MM.1S (cell line): ENCODE data around the gene OR6B2.

Experiments
- DNase-seq: peaks from one replicate; pipeline ENCODE4 v3.0.0-alpha.2; 2015
- H2AFZ ChIP-seq: fragments of 300-600 bp; sonication (generic); 2 replicates; pipeline ENCODE4 v1.6.0; 2016; ENCODE audit warnings: antibody characterized with exemption, low read length
- H3F3A ChIP-seq: fragments of 300-600 bp; sonication (generic); 2 replicates; pipeline ENCODE4 v1.6.1; 2016; ENCODE audit warnings: mild to moderate bottlenecking, antibody characterized with exemption, low read length, moderate library complexity, mixed read lengths; ENCODE audit not compliant: insufficient read depth
- H3K27ac ChIP-seq: fragments of 300-600 bp; sonication (generic); 2 replicates; pipeline ENCODE4 v1.5.1; 2016; ENCODE audit warnings: mild to moderate bottlenecking, low read length
- H3K27me3 ChIP-seq: fragments of 300-600 bp; sonication (generic); replicated peaks from 2 replicates; pipeline ENCODE4 v1.6.0; 2016; ENCODE audit warnings: low read length; ENCODE audit not compliant: insufficient read depth
- H3K36me3 ChIP-seq: fragments of 300-600 bp; sonication (generic); replicated peaks from 2 replicates; pipeline ENCODE4 v1.6.1; 2016; ENCODE audit warnings: mild to moderate bottlenecking, low read length, mixed read lengths; ENCODE audit not compliant: insufficient read depth
- H3K4me1 ChIP-seq: fragments of 300-600 bp; sonication (generic); 2 replicates; pipeline ENCODE4 v1.6.1; 2016; ENCODE audit warnings: low read length, mixed read lengths
- H3K4me2 ChIP-seq: fragments of 300-600 bp; sonication (generic); 2 replicates; pipeline ENCODE4 v1.6.0; 2016; ENCODE audit warnings: low read depth, low read length
- H3K4me3 ChIP-seq: fragments of 300-600 bp; sonication (generic); 2 replicates; pipeline ENCODE4 v1.5.1; 2016; ENCODE audit warnings: low read length, mixed read lengths
- H3K79me2 ChIP-seq: fragments of 300-600 bp; sonication (generic); 2 replicates; pipeline ENCODE4 v1.6.1; 2016; ENCODE audit warnings: mixed run types, low read length, mixed read lengths
- H3K9ac ChIP-seq: fragments of 300-600 bp; sonication (generic); 2 replicates; pipeline ENCODE4 v1.6.1; 2016; ENCODE audit warnings: low read length, mixed read lengths
- H3K9me2 ChIP-seq: fragments of 300-600 bp; sonication (generic); replicated peaks from 2 replicates; pipeline ENCODE4 v1.6.1; 2016; ENCODE audit warnings: mild to moderate bottlenecking, low read length, mixed read lengths; ENCODE audit not compliant: insufficient read depth
- H3K9me3 ChIP-seq: fragments of 300-600 bp; sonication (generic); replicated peaks from 2 replicates; pipeline ENCODE4 v1.6.1; 2016; ENCODE audit warnings: mild to moderate bottlenecking, low read length, mixed read lengths; ENCODE audit not compliant: insufficient read depth
- H4K20me1 ChIP-seq: fragments of 300-600 bp; sonication (generic); 2 replicates; pipeline ENCODE4 v1.6.1; 2016; ENCODE audit warnings: mild to moderate bottlenecking, low read length, moderate library complexity, mixed read lengths; ENCODE audit not compliant: insufficient read depth
- CTCF ChIP-seq: fragments of 300-600 bp; sonication (generic); IDR thresholded peaks from 2 replicates; pipeline ENCODE4 v1.5.1; 2016; ENCODE audit warnings: antibody characterized with exemption, low read length, mixed read lengths
- EZH2 ChIP-seq: fragments of 300-600 bp; sonication (generic); optimal IDR thresholded peaks from 2 replicates; pipeline ENCODE3; 2017; ENCODE audit warnings: low read depth, mild to moderate bottlenecking, antibody characterized with exemption, low read length, mixed read lengths
- EZH2phosphoT487 ChIP-seq: fragments of 300-600 bp; sonication (generic); IDR thresholded peaks from 2 replicates; pipeline ENCODE4 v1.6.1; 2018; ENCODE audit warnings: antibody characterized with exemption, low read length

The OR6B2 gene

DNA sequence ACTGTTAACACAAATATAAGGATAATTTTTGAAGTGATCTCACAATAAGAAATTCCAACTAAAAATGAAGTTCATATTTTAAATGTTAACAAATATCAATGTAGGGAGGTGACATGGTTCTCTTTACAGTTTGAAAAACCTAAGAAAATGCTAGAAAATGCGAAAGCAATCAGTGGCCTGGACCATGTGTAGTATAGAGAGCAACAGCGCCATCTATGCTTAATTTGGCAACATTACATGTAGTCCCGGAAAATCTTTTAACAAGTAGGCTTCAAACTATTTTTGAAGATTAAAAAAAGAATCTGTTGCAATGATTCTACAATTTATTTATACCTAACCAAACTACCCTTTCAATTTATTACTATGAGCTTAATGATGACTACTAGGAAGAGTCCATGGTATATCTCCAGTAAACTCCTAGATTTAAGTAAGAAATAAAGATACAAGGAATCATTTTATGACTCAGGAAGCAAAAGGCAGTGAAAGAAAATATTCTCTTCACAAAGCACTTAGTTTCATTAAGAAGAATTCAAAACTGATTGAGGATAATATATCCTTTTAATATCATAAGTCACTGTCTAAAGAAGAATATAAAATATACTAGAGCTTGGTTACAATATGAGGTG, 38.4 kb downstream of the OR6B2 start:
- Histone ChIP-seq H3K27me3 (no peaks in the 10 kb centered on the region), H3K4me3 (no peak overlapping the region), H3F3A (peaks cover 8% of the 10 kb centered on the region; the same call in 1 of the 2 replicates), H3K9me3 (no peaks in the 10 kb centered on the region), H3K9ac (no peak overlapping the region), H4K20me1 (no peaks in the 10 kb centered on the region), H3K79me2 (peaks cover 6% of the 10 kb centered on the region; the same call in 1 of the 2 replicates), H2AFZ (no peak overlapping the region), H3K4me2 (0 out of 2 replicates have a peak overlapping the region, but pooled peaks have one; percentile 9), H3K4me1 (peaks cover 16% of the 10 kb centered on the region), H3K27ac (no peak overlapping the region), H3K9me2 (no peaks in the 10 kb centered on the region), H3K36me3 (peaks cover 5% of the 10 kb centered on the region)
- peak; percentile 58 for DNase-seq
- TF ChIP-seq EZH2, result no peak
- TF ChIP-seq CTCF, result peak; percentile 69

DNA sequence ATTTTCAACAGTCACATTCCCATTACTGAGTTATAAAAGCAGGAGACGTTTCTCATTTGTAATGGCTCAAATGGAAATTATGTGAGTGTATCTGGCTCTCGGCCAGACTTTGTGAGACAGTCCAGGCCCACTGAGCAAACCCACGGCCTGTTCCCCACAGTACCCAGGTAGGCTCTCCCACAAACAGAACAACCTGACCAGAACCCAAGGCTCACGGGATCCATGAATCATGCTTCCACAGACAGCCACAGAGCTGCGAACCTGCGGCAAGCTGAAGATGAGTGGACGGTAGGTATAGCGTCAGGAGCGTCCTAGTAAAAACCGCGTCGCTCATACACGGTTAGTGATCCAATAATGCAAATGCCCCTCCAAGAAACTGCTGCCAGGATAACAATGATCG, 39.3 kb downstream of the OR6B2 start:
- H3K79me2 ChIP-seq, result peaks cover 6% of the 10 kb centered on the region; the same call in 1 of the 2 replicates
- H3K9me3 ChIP-seq, result no peaks in the 10 kb centered on the region
- H3K36me3 ChIP-seq, result peaks cover 5% of the 10 kb centered on the region
- TF ChIP-seq EZH2phosphoT487, result no peak
- no peak for TF ChIP-seq CTCF
- no peak for TF ChIP-seq EZH2
- H2AFZ ChIP-seq, result no peak overlapping the region
- H3K4me2 ChIP-seq, result no peak overlapping the region
- H3K9me2 ChIP-seq, result no peaks in the 10 kb centered on the region
- no peak overlapping the region for H3K27ac ChIP-seq
- H4K20me1 ChIP-seq, result no peaks in the 10 kb centered on the region
- H3K9ac ChIP-seq, result no peak overlapping the region
- DNase-seq, result no peak
- H3F3A ChIP-seq, result peaks cover 8% of the 10 kb centered on the region; the same call in 1 of the 2 replicates
- H3K4me1 ChIP-seq, result peaks cover 16% of the 10 kb centered on the region
- no peak overlapping the region for H3K4me3 ChIP-seq
- no peaks in the 10 kb centered on the region for H3K27me3 ChIP-seq

GRCh38 chr2:239985356-239985755, 44.9 kb downstream of the OR6B2 start:
- DNase-seq, result no peak
- peaks cover 5% of the 10 kb centered on the region for H3K36me3 ChIP-seq
- H3K9ac ChIP-seq, result no peak overlapping the region
- no peaks in the 10 kb centered on the region for H3F3A ChIP-seq
- no peaks in the 10 kb centered on the region for H3K4me1 ChIP-seq
- H3K27ac ChIP-seq, result no peak overlapping the region
- no peaks in the 10 kb centered on the region for H3K79me2 ChIP-seq
- no peak overlapping the region for H3K4me3 ChIP-seq
- no peak overlapping the region for H3K4me2 ChIP-seq
- no peak overlapping the region for H2AFZ ChIP-seq
- no peaks in the 10 kb centered on the region for H3K27me3 ChIP-seq
- no peaks in the 10 kb centered on the region for H3K9me2 ChIP-seq
- no peak for TF ChIP-seq EZH2phosphoT487
- no peak for TF ChIP-seq EZH2
- TF ChIP-seq CTCF, result no peak
- no peaks in the 10 kb centered on the region for H4K20me1 ChIP-seq
- no peaks in the 10 kb centered on the region for H3K9me3 ChIP-seq
